Left lobe of liver (tissue), 2 donors: ENCODE results near the gene EMC8. TPM values are rescaled to one million over a fixed set of nuclear protein-coding genes. Genes with fewer than 3 reads are reported as not detected.

Experiments
- ATAC-seq: fragments of 200-7000 bp; cut with Tn5 transposase; one replicate; pipeline ENCODE4 v1.9.1; 2020; ENCODE audit warnings: mild to moderate bottlenecking, moderate library complexity
- DNase-seq: peaks from one replicate; pipeline ENCODE4 v3.0.0-alpha.2; 2020; ENCODE audit warnings: low spot score
- total RNA-seq: library from RNA; stranded (reverse); gene quantifications from one replicate; pipeline ENCODE4 v1.2.1, GENCODE V29; 2021
- donor health status: DM: no; HTN: no; CAD: no; lungs with moderate emphysema.
- donor health status: DM: no; HTN: yes; CAD: no.

The EMC8 gene
- total RNA-seq, 1 donor from 2014 or later, result 13.3 TPM

- ATAC-seq, result no peak
These were observed 9.6 kb downstream of the EMC8 start for GRCh38 chr16:85789773-85790172.

GRCh38 chr16:85788819-85789218, 10.5 kb downstream of the EMC8 start:
- ATAC-seq (no peak), DNase-seq (no peak)

More at GRCh38 chr16:85789773-85790172, 9.6 kb downstream of the EMC8 start:
- no peak for DNase-seq

- DNase-seq, result no peak
These were observed 13.4 kb downstream of the EMC8 start for GRCh38 chr16:85785927-85786326.

GRCh38 chr16:85784813-85785212, 14.5 kb downstream of the EMC8 start:
- ATAC-seq, result no peak
- DNase-seq, result no peak

More at GRCh38 chr16:85785927-85786326, 13.4 kb downstream of the EMC8 start:
- ATAC-seq, result no peak

- DNase-seq, result no peak
- no peak for ATAC-seq
These were observed 15.9 kb downstream of the EMC8 start for GRCh38 chr16:85783441-85783840.

GRCh38 chr16:85782451-85782850, 16.9 kb downstream of the EMC8 start:
- no peak for DNase-seq
- peak; percentile 5 for ATAC-seq

- DNase-seq (peak; percentile 85), ATAC-seq (peak; percentile 93)
These were observed 17.5 kb downstream of the EMC8 start for GRCh38 chr16:85781695-85782370.

- ATAC-seq, result no peak
- DNase-seq, result no peak
These were observed 18.2 kb downstream of the EMC8 start for GRCh38 chr16:85781156-85781555.

- DNase-seq (no peak), ATAC-seq (no peak)
These were observed 19.1 kb downstream of the EMC8 start for GRCh38 chr16:85780281-85780680.

- no peak for ATAC-seq
These were observed 20.5 kb downstream of the EMC8 start for GRCh38 chr16:85778873-85779272.

GRCh38 chr16:85777583-85778310, 21.6 kb downstream of the EMC8 start:
- DNase-seq (no peak), ATAC-seq (no peak)

More at GRCh38 chr16:85778873-85779272, 20.5 kb downstream of the EMC8 start:
- DNase-seq, result no peak

- ATAC-seq (no peak), DNase-seq (no peak)
These were observed 24.5 kb downstream of the EMC8 start for GRCh38 chr16:85774811-85775210.

GRCh38 chr16:85774136-85774535, 25.2 kb downstream of the EMC8 start:
- DNase-seq, result no peak
- ATAC-seq, result no peak

GRCh38 chr16:85773044-85773443, 26.3 kb downstream of the EMC8 start:
- ATAC-seq (no peak), DNase-seq (no peak)

GRCh38 chr16:85770741-85771140, 28.6 kb downstream of the EMC8 start:
- no peak for ATAC-seq
- DNase-seq, result no peak

GRCh38 chr16:85768199-85768598, 31.1 kb downstream of the EMC8 start:
- ATAC-seq, result no peak
- no peak for DNase-seq

GRCh38 chr16:85767531-85767930, 31.8 kb downstream of the EMC8 start:
- ATAC-seq, result no peak
- no peak for DNase-seq

- ATAC-seq, result no peak
These were observed 33.6 kb downstream of the EMC8 start for GRCh38 chr16:85765767-85766166.

GRCh38 chr16:85765211-85765610, 34.1 kb downstream of the EMC8 start:
- DNase-seq, result no peak
- no peak for ATAC-seq

More at GRCh38 chr16:85765767-85766166, 33.6 kb downstream of the EMC8 start:
- no peak for DNase-seq

GRCh38 chr16:85763616-85764015, 35.7 kb downstream of the EMC8 start:
- ATAC-seq, result no peak
- DNase-seq, result no peak

- DNase-seq, result no peak
- no peak for ATAC-seq
These were observed 36.4 kb downstream of the EMC8 start for GRCh38 chr16:85762970-85763369.

GRCh38 chr16:85761861-85762260, 37.5 kb downstream of the EMC8 start:
- no peak for ATAC-seq
- no peak for DNase-seq
